GM12892 (cell line): Measurements from ENCODE around the gene TDRD3.

Source experiments
- POLR2A ChIP-seq: IDR thresholded peaks from 2 replicates; pipeline ENCODE4 v1.6.1; 2011; ENCODE audit warnings: low read depth, low read length, control low read depth
- TAF1 ChIP-seq: IDR thresholded peaks from 2 replicates; pipeline ENCODE4 v1.6.1; 2011; ENCODE audit warnings: low read depth, mild to moderate bottlenecking, control low read depth, low read length, borderline replicate concordance

GRCh38 chr13:60491531-60491930 is 94.5 kb downstream of the TDRD3 start:
- TF ChIP-seq POLR2A, result no peak
- TF ChIP-seq TAF1, result no peak
